HEK293 (cell line): ENCODE measurements around the gene ZSCAN25.

ENCODE experiments used
- CTCF ChIA-PET: fragments of 350-600 bp; formaldehyde crosslinking; extraction: SDS; loops from one replicate; lab custom pipeline; 2021; ENCODE audit warnings: antibody characterized with exemption; lab: Yijun Ruan, JAX
- POLR2A ChIA-PET: fragments of 300-600 bp; formaldehyde crosslinking; extraction: SDS; loops from one replicate; lab custom pipeline; 2020; ENCODE audit warnings: antibody characterized with exemption, inconsistent platforms; lab: Yijun Ruan, JAX
- H3K27ac ChIP-seq: fragments of 200-500 bp; sonication (Bioruptor generic); 2 replicates; pipeline ENCODE4 v1.5.1; 2014; ENCODE audit warnings: low read depth, low read length, control low read depth, inconsistent platforms; ENCODE audit errors: extremely low read depth
- H3K36me3 ChIP-seq, 2 experiments: fragments of 200-500 bp in 1 of 2; sonication (Bioruptor generic) in 1 of 2; 1 replicate in 1 of 2; 2 replicates in 1 of 2; pipeline ENCODE4 v1.5.1; 2014 to 2017; ENCODE audit warnings: inconsistent platforms in 2 of 2, low read length in 2 of 2; ENCODE audit not compliant: control insufficient read depth in 2 of 2, insufficient read depth in 1 of 2
- H3K4me1 ChIP-seq: fragments of 200-500 bp; sonication (Bioruptor generic); 2 replicates; pipeline ENCODE4 v1.5.1; 2014; ENCODE audit warnings: mild to moderate bottlenecking, low read length, inconsistent platforms; ENCODE audit not compliant: control insufficient read depth, insufficient read depth
- H3K4me3 ChIP-seq: 2 replicates; pipeline ENCODE4 v1.5.1; 2011; ENCODE audit warnings: low read depth, mild to moderate bottlenecking, control low read depth, low read length, moderate library complexity
- H3K9me3 ChIP-seq: fragments of 200-500 bp; sonication (Bioruptor generic); 2 replicates; pipeline ENCODE4 v1.5.1; 2014; ENCODE audit warnings: low read depth, low read length, inconsistent platforms; ENCODE audit not compliant: control insufficient read depth, insufficient read depth
- HOXA7 ChIP-seq: sonication (generic); formaldehyde crosslinking; IDR thresholded peaks from 2 replicates; pipeline ENCODE4 v1.8.1; 2022; ENCODE audit warnings: missing genetic modification reagents, borderline replicate concordance
- IKZF3 ChIP-seq: fragments of 450-650 bp; IDR thresholded peaks from 2 replicates; pipeline ENCODE4 v1.5.0; 2018; ENCODE audit warnings: missing biosample characterization, mild to moderate bottlenecking, missing genetic modification characterization, moderate library complexity
- KLF1 ChIP-seq: fragments of 450-650 bp; formaldehyde crosslinking; IDR thresholded peaks from 2 replicates; pipeline ENCODE4 v1.5.1; 2016; ENCODE audit warnings: missing biosample characterization, missing genetic modification characterization
- KLF10 ChIP-seq: fragments of 450-650 bp; IDR thresholded peaks from 2 replicates; pipeline ENCODE4 v1.5.1; 2018; ENCODE audit warnings: missing biosample characterization, mild to moderate bottlenecking, missing genetic modification characterization
- KLF16 ChIP-seq: fragments of 450-650 bp; formaldehyde crosslinking; IDR thresholded peaks from 2 replicates; pipeline ENCODE4 v1.5.1; 2017; ENCODE audit warnings: missing biosample characterization, missing genetic modification characterization
- OSR2 ChIP-seq: fragments of 450-650 bp; formaldehyde crosslinking; IDR thresholded peaks from 2 replicates; pipeline ENCODE4 v1.5.1; 2016; ENCODE audit warnings: missing biosample characterization, missing genetic modification characterization
- YY1 ChIP-seq: fragments of 450-650 bp; formaldehyde crosslinking; IDR thresholded peaks from 2 replicates; pipeline ENCODE4 v1.5.1; 2018; ENCODE audit warnings: missing biosample characterization, missing genetic modification characterization
- ZBTB21 ChIP-seq: fragments of 450-650 bp; formaldehyde crosslinking; IDR thresholded peaks from 2 replicates; pipeline ENCODE4 v1.5.1; 2017; ENCODE audit warnings: missing biosample characterization, missing genetic modification characterization
- ZFHX2 ChIP-seq: fragments of 450-650 bp; formaldehyde crosslinking; conservative IDR thresholded peaks from 2 replicates; pipeline ENCODE4 v1.5.1; 2016; ENCODE audit warnings: missing biosample characterization, missing genetic modification characterization
- ZFP37 ChIP-seq: fragments of 450-650 bp; formaldehyde crosslinking; IDR thresholded peaks from 2 replicates; pipeline ENCODE4 v1.5.1; 2016; ENCODE audit warnings: missing biosample characterization, missing genetic modification characterization
- ZNF350 ChIP-seq: fragments of 450-650 bp; formaldehyde crosslinking; IDR thresholded peaks from 2 replicates; pipeline ENCODE4 v1.5.0; 2017; ENCODE audit warnings: missing biosample characterization, mild to moderate bottlenecking, missing genetic modification characterization
- ZNF394 ChIP-seq: fragments of 450-650 bp; formaldehyde crosslinking; IDR thresholded peaks from 2 replicates; pipeline ENCODE4 v1.5.1; 2016; ENCODE audit warnings: missing biosample characterization, missing genetic modification characterization, mild to moderate bottlenecking, moderate library complexity, borderline replicate concordance
- ZNF544 ChIP-seq: fragments of 450-650 bp; formaldehyde crosslinking; IDR thresholded peaks from 2 replicates; pipeline ENCODE4 v1.5.0; 2017; ENCODE audit warnings: missing biosample characterization, missing genetic modification characterization
- ZNF571 ChIP-seq: fragments of 450-650 bp; formaldehyde crosslinking; IDR thresholded peaks from 2 replicates; pipeline ENCODE4 v1.5.0; 2017; ENCODE audit warnings: missing biosample characterization, missing genetic modification characterization
- ZNF596 ChIP-seq: fragments of 450-650 bp; IDR thresholded peaks from 2 replicates; pipeline ENCODE4 v1.5.0; 2018; ENCODE audit warnings: missing biosample characterization, mild to moderate bottlenecking, missing genetic modification characterization, moderate library complexity
- ZNF600 ChIP-seq: fragments of 450-650 bp; formaldehyde crosslinking; IDR thresholded peaks from 2 replicates; pipeline ENCODE4 v1.5.1; 2016; ENCODE audit warnings: missing biosample characterization, missing genetic modification characterization
- ZNF626 ChIP-seq: fragments of 450-650 bp; sonication (Bioruptor Pico); formaldehyde crosslinking; IDR thresholded peaks from 2 replicates; pipeline ENCODE4 v1.5.1; 2018; ENCODE audit warnings: missing biosample characterization, missing genetic modification characterization, inconsistent platforms
- ZNF837 ChIP-seq: fragments of 450-650 bp; formaldehyde crosslinking; IDR thresholded peaks from 2 replicates; pipeline ENCODE4 v1.5.1; 2016; ENCODE audit warnings: missing biosample characterization, missing genetic modification characterization
- TF ChIP-seq, protein P1 (sequence below): fragments of 450-650 bp; formaldehyde crosslinking; IDR thresholded peaks from 2 replicates; pipeline ENCODE4 v1.5.1; 2016; ENCODE audit warnings: missing biosample characterization, missing genetic modification characterization
- TF ChIP-seq, protein P2 (sequence below): fragments of 450-650 bp; formaldehyde crosslinking; IDR thresholded peaks from 2 replicates; pipeline ENCODE4 v1.5.1; 2016; ENCODE audit warnings: missing biosample characterization, missing genetic modification characterization
- TF ChIP-seq, protein P3 (sequence below): fragments of 450-650 bp; formaldehyde crosslinking; IDR thresholded peaks from 2 replicates; pipeline ENCODE4 v1.5.1; 2016; ENCODE audit warnings: missing biosample characterization, missing genetic modification characterization
- TF ChIP-seq, protein P4 (sequence below): fragments of 450-650 bp; formaldehyde crosslinking; optimal IDR thresholded peaks from 2 replicates; pipeline ENCODE3; 2016; ENCODE audit warnings: missing biosample characterization, mild to moderate bottlenecking, missing genetic modification characterization

ZSCAN25 gene

DNA sequence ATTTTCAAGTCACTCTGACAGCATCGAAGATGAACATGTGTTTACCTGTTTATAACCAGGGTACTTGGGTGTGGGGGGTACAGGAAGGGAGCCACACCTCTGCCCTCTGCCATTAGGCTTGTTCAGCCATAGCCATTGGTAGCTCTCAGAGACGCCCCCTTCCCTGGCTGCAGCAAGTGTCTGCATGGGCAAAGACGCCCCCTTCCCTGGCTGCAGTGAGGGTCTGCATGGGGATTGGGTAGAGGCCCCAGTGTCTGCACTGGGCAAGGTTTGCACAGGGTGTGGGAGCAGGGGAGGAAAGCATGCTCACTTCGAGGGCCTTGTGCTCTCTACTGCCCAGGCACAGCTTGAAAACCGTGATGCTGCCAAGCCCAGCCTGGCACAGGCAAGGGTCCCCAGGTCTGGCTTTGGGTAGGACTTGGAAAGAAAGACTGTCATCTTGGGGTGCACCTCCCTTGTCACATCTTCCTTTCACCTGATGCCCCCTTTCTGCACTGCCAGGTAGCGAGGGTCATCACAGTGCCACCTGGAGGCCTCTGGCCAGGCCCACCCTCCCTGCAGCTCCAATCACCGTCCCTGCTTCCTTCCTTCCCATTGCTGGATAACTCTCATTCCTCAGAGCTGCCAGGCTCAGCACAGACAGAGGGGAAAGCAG lies 15.0 kb upstream of the ZSCAN25 start:
- no peak overlapping the region for H3K4me3 ChIP-seq
- no peaks in the 10 kb centered on the region for H3K4me1 ChIP-seq
- POLR2A ChIA-PET: no interaction called here
- TF ChIP-seq ZFHX2 (no peak), OSR2 (tag by site-specific recombination) (no peak)
- TF ChIP-seq, protein P1, sequence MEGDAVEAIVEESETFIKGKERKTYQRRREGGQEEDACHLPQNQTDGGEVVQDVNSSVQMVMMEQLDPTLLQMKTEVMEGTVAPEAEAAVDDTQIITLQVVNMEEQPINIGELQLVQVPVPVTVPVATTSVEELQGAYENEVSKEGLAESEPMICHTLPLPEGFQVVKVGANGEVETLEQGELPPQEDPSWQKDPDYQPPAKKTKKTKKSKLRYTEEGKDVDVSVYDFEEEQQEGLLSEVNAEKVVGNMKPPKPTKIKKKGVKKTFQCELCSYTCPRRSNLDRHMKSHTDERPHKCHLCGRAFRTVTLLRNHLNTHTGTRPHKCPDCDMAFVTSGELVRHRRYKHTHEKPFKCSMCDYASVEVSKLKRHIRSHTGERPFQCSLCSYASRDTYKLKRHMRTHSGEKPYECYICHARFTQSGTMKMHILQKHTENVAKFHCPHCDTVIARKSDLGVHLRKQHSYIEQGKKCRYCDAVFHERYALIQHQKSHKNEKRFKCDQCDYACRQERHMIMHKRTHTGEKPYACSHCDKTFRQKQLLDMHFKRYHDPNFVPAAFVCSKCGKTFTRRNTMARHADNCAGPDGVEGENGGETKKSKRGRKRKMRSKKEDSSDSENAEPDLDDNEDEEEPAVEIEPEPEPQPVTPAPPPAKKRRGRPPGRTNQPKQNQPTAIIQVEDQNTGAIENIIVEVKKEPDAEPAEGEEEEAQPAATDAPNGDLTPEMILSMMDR (tag by site-specific recombination): peak; percentile 58
- CTCF ChIA-PET: interaction anchor here (0.8 kb wide), 1 partner anchor 14 kb away, joined by 3 read pairs; no protein-coding TSS in a partner anchor
- H3K27ac ChIP-seq: no peak overlapping the region
- H3K9me3 ChIP-seq: no peaks in the 10 kb centered on the region
- no peaks in the 10 kb centered on the region for H3K36me3 ChIP-seq

DNA sequence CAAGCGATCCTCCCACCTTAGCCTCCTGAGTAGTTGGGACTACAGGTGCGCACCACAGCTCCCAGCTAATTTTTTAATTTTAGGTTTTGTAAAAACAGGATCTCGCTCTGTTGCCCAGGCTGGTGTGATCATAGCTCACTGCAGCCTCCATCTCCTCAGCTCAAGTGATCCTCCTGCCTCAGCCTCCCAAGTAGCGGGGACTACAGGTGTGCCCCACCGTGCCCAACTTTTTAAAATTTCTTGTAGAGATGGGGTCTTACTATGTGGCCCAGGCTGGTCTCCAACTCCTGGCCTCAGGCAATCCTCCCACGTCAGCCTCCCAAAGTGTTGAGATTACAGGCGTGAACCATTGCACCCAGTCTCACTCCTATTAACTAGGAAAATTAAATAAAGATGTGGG lies 11.2 kb upstream of the ZSCAN25 start:
- Histone ChIP-seq H3K4me3 (no peak overlapping the region), H3K9me3 (no peaks in the 10 kb centered on the region), H3K4me1 (no peaks in the 10 kb centered on the region), H3K36me3 (no peaks in the 10 kb centered on the region), H3K27ac (no peak overlapping the region)
- CTCF ChIA-PET: no interaction called here
- TF ChIP-seq ZNF626 (tag by site-specific recombination) (no peak), YY1 (tag by site-specific recombination) (no peak), ZNF571 (tag by site-specific recombination) (no peak), ZNF596 (tag by site-specific recombination) (no peak), ZNF544 (tag by site-specific recombination) (no peak), KLF10 (tag by site-specific recombination) (no peak), ZNF394 (tag by site-specific recombination) (no peak), HOXA7 (CRISPR knock-in tag) (no peak), ZNF600 (tag by site-specific recombination) (no peak), IKZF3 (tag by site-specific recombination) (no peak), ZFP37 (no peak), KLF16 (tag by site-specific recombination) (no peak), ZNF350 (tag by site-specific recombination) (no peak), ZNF837 (tag by site-specific recombination) (no peak), KLF1 (tag by site-specific recombination) (no peak), ZBTB21 (tag by site-specific recombination) (no peak)
- TF ChIP-seq, protein P2, sequence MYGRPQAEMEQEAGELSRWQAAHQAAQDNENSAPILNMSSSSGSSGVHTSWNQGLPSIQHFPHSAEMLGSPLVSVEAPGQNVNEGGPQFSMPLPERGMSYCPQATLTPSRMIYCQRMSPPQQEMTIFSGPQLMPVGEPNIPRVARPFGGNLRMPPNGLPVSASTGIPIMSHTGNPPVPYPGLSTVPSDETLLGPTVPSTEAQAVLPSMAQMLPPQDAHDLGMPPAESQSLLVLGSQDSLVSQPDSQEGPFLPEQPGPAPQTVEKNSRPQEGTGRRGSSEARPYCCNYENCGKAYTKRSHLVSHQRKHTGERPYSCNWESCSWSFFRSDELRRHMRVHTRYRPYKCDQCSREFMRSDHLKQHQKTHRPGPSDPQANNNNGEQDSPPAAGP (tag by site-specific recombination): no peak
- TF ChIP-seq, protein P3, sequence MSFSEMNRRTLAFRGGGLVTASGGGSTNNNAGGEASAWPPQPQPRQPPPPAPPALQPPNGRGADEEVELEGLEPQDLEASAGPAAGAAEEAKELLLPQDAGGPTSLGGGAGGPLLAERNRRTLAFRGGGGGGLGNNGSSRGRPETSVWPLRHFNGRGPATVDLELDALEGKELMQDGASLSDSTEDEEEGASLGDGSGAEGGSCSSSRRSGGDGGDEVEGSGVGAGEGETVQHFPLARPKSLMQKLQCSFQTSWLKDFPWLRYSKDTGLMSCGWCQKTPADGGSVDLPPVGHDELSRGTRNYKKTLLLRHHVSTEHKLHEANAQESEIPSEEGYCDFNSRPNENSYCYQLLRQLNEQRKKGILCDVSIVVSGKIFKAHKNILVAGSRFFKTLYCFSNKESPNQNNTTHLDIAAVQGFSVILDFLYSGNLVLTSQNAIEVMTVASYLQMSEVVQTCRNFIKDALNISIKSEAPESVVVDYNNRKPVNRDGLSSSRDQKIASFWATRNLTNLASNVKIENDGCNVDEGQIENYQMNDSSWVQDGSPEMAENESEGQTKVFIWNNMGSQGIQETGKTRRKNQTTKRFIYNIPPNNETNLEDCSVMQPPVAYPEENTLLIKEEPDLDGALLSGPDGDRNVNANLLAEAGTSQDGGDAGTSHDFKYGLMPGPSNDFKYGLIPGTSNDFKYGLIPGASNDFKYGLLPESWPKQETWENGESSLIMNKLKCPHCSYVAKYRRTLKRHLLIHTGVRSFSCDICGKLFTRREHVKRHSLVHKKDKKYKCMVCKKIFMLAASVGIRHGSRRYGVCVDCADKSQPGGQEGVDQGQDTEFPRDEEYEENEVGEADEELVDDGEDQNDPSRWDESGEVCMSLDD (tag by site-specific recombination): no peak
- TF ChIP-seq, protein P4, sequence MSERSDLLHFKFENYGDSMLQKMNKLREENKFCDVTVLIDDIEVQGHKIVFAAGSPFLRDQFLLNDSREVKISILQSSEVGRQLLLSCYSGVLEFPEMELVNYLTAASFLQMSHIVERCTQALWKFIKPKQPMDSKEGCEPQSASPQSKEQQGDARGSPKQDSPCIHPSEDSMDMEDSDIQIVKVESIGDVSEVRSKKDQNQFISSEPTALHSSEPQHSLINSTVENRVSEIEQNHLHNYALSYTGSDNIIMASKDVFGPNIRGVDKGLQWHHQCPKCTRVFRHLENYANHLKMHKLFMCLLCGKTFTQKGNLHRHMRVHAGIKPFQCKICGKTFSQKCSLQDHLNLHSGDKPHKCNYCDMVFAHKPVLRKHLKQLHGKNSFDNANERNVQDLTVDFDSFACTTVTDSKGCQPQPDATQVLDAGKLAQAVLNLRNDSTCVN (tag by site-specific recombination): no peak
- TF ChIP-seq, all 188 proteins: peak for 0
- POLR2A ChIA-PET: interaction anchor here (2.0 kb wide), 1 partner anchor 11 kb away, joined by 5 read pairs; the partner anchor contains the start of gene ZSCAN25
